GOT3 (cell line): ENCODE results near the gene PITPNC1.
"Not testable (repeated sequence)": the region's sequence is repeated elsewhere in the genome, so short reads cannot be mapped to it uniquely, and the experiment has no call there.

Source experiments
- DNase-seq: peaks from one replicate; lab custom pipeline; 2025; ENCODE audit warnings: mixed read lengths; lab: John Stamatoyannopoulos, UW

Gene PITPNC1

DNA sequence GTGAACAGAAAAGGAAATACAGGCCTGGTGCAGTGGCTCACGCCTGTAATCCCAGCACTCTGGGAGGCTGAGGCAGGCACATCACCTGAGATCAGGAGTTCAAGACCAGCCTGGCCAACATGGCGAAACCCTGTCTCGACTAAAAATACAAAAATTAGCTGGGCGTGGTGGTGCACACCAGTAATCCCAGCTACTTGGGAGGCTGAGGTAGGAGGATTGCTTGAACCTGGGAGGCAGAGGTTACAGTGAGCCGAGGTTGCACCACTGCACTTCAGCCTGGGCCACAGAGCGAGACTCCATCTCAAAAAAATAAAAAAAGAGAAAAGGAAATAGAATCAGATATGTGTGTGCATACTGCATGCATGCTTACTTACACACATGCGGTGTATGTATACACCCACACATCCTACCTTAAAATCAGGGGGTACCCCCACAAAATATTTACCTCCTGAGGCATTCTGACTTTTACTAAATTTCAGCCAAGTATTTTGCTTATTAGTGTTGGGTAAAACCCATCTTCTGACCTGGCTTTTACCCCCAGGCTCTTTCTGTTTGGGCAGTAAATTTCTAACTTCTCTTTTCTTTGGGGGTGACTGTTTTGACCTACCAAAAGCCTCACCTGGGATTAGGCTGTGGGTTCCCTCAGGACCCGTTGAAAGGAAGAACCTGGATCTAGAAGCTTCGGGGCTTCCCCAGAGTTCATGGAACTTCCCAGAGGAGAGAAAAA lies 201.8 kb downstream of the PITPNC1 start:
- DNase-seq: not testable (repeated sequence)

DNA sequence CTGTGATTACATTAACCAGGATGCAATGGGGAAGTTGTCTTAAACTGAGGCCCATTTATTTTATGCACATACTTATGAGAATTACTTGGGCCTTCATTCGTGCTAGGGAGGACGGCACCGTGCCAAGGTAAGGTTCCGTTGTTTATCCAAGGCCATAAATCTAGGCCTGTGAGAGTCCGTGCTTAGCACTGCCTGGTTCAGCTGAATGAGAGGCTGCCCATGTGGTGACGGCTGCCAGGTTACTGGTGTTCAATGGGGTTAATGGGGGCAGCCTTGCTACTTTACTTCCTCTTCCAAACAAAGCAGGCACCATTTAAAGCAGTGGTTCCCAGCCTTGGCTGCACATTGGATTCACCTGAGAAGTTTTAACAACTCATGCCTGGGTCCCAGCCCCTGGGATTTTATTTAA lies 205.6 kb downstream of the PITPNC1 start:
- DNase-seq: no peak

DNA sequence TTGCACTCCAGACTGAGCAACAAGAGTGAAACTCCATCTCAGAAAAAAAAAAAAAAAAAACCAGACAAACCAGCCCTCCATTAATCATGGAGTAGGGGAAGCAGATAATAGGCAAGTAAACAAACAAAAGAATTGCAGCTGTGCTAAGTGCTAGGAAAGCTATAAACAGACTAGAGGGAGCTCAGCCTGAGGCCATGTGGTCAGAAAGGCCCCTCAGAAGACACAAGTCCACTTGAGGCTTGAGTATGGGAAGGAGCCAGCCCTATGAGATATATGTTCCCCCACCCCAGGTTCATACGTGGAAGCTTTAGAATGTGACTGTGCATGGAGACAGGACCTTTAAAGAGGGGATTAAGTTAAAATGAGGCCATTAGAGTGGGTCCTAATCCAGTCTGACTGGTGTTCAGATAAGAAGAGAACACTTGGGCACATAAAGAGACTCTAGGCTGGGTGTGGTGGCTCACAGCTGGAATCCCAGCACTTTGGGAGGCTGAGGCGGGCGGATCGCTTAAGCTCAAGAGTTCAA lies 208.1 kb downstream of the PITPNC1 start:
- DNase-seq: no peak

DNA sequence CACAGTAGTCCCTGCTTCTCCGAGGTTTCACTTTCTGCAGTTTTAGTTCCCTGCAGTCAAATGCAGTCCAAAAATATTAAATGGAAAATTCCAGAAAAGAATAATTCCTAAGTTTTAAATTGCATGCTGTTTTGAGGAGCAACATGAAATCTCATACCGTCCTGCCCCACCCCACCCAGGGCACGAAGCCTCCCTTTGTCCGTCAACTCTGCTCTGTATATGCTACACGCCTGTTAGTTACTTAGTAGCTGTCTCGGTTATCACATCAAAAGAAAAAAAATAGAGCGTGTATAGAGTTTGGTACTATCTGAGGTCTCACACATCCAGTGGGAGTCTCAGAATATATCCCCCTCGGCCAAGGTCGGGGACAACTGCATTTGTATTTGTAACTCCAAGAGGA lies 211.2 kb downstream of the PITPNC1 start:
- DNase-seq: no peak

DNA sequence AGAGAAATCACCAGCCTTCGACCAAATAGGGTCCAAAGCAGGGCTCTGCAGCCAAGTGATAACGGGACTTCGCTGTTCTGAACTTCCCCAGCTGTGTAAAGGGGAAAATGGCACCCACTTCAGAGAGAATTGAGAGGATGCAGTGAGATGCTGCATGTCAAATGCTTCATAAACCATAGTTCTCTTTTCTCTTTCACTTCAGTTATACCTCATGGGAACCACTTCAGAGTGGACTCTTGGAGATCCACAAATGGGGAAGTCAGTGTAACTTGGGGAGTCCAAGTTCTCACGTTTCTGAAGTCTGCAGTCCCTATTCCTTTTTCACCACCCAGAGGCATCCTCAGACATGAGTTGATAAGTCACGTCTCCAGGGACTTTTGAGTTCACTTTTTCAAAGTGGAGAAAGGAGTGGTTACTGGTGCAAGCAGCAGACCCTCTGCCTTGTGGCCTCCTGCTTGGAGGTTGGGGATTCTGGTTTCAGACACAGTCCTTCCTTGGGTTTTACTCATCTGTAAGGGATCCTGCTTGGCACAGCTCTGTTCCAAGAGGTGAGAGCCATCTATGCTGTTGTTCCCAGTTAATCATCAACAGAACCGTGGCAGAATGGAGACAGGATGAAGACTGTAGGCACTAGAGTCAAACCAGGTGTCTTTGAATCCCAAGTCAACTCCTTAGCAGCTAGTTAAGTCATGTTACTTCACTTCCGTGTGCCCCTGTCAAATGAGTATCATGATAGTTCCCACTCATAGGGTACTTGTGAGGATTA lies 217.2 kb downstream of the PITPNC1 start:
- no peak for DNase-seq

DNA sequence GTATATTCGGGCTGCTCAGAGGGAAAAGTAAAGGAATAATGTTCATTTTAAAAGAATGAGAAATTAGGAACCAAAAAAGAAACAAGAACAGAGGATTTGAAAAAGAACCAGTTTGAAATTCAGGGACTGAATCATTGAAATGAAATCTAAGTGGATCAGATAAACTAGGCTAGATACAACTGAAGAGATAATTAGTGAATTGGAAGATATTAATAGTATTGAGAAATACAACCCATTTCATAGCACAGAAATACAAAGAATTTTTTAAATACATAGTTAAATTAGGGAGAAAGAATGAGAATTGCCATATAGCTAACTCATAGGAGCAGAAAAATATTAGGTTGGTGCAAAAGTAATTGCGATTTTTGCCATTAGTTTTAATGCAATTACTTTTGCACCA lies 223.3 kb downstream of the PITPNC1 start:
- no peak for DNase-seq

DNA sequence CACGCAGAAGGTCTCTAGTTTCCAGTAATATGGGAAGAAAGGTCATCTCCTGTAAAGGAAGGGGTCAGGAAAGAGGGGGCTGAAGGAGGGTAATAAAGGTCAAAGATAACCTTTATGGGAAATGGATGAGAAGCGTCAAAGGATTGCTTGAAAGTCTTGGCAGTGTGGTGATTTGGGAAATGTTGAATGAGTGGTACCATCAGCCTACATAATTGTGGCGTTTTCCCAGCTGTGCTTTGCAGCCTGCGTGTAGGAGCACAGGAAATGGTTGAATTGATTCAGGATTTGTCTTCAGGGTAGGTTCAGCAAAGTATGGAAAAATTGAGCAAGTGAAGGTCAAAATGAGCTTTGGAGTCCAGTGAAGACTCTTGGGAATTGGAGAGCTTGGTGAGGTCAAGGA lies 224.8 kb downstream of the PITPNC1 start:
- DNase-seq: no peak

DNA sequence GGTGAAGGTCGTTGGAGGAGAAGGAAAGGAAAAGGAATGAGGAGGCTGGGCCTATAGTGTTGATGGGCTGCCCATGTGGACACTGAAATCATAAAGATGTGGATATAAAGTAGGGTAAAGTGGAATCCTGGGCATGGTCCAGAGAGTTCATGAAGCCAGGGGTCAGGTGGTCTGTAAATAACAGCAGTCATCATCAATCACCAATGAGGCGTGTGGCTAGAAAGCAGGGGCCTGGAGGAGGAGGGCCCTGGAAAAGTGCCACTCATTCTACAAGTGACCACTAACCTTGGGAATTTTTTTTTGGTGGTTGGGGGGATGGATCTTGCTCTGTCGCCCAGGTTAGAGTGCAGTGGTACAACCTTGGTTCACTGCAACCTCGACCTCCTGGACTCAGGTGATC lies 225.4 kb downstream of the PITPNC1 start:
- no peak for DNase-seq

DNA sequence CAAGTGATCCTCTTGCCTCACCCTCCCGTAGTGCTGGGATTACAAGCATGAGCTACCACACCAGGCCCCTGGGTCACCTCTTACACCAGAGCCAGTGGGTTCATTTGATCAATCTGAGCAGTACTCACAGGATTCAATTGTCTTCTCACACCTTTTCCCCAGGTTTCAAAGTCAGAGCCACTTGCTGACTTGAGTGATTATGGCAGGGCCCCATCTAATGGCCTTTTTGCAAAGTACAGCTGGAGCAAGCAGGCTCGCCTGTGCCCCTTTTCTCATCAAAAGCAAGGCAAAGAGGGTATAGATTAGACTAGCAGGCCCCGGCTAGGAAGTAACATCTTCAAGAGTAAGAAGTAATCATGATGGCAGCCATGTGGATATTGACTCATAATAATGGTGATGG lies 225.9 kb downstream of the PITPNC1 start:
- no peak for DNase-seq

DNA sequence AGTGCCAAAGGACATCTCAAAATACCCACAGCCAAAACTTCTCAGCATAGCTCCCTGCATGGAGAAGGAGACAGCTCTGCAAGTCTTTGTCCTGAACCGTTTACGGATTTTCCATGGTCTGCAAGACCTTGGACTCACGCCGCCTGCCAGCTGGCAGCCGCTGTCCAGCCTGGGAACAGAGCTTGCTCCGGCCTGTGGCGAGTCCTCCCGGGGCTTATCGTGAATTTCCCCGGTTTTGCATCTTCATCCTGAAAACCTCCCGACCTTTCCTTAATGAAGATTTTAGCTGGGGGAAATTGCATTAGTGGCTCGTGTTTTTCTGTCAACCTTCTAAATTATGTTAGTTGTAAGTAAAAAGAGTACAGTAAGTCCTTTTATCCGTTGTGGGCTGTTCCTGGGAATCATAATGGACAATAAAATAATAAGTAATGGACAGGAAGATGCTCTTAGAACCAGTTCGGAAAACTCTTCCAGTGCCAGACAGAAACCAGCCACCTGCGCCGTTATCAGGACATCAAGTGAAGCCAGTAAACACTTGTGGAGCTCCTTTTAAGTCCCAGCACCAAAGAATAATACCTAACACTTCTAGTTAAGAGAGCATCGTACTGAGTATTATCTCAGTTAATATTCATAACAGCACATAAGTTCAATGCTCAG lies 228.3 kb downstream of the PITPNC1 start:
- DNase-seq: no peak

DNA sequence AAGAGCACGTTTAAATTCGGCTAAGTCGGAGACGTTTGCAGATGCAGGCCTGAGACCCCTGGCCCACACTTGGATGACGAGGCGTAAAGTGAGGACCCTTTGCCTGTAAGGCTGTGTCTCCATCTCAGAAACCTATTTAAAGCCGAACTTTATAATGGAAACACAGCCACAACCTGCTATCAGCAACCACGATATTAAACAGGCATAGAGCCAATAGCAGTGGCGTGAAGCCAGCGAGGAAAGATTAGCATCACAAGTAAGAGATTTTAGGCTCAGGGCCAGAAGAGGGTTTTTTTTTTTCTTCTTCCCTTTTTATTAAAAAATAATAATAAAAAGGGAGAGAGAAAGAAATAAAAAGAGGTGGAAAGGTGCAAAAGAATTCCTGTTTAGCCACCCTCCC lies 229.4 kb downstream of the PITPNC1 start:
- DNase-seq: no peak

DNA sequence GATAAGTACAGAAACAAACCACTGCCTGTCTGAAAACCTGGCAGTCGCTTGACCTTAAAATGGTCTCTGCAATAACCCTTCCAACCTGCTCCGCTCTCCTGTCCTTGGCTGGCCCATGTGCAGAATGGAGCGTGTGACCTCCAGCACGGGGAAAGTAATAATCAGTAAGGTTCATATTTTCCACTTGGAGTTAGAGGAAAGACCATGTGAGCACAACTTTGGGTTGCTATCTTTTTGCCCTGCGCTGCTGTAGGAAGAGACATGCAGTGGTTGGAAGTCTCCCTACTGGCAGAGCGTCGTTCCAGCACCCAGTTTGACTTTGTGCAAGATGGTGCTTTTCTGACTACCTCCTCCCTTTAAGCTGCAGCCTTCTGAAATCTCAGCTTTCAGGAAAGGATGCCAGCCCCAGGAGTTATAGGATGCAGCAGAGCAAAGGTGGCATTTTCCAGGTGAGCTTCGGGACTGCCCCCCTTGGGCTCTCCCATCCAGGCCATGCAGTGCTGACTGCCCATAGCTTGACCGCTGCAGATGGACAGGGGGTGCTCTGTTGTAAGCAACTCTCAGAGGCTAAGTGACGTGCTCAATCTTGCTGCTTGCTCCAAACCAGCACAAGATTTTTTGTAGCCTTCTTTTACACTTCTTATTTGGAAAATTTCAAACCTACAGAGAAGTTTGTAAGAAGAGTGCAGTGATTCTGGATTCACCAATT lies 230.0 kb downstream of the PITPNC1 start:
- no peak for DNase-seq

DNA sequence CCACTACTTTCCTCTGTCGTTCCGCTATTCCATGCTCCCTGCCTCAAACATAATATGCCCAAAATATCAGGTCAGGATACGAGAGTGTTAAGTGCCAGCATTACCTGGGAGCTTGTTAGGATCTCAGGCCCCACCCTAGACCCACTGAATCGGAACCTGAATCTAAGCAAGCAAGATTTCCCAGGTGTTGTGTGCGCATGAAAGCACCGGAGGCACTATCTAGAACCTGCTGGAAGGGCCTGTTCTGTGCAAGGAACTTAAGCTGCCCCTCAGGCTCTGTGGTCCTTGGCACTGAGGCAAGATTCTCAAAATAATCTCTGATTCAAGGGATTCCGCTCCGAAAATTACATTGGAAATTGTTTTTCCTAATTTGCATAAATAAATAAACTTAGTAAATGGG lies 233.0 kb downstream of the PITPNC1 start:
- no peak for DNase-seq

DNA sequence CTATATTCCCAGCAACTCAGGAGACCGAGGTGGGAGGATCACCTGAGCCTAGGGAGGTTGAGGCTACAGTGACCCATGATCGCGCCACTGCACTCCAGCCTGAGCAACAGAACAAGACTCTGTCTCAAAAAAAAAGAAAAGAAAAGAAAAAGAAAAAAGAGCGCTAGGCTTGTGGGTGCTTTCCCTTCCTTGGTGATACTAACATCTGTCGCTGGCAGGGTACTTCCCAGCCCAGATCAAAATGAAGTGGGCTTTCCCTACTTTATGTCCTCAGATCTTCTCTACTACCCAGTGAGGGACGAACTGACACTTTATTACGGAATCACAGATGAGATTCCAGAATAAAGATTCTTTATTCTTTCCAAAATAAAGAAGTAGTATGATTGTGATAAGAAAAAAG lies 236.9 kb downstream of the PITPNC1 start:
- no peak for DNase-seq

DNA sequence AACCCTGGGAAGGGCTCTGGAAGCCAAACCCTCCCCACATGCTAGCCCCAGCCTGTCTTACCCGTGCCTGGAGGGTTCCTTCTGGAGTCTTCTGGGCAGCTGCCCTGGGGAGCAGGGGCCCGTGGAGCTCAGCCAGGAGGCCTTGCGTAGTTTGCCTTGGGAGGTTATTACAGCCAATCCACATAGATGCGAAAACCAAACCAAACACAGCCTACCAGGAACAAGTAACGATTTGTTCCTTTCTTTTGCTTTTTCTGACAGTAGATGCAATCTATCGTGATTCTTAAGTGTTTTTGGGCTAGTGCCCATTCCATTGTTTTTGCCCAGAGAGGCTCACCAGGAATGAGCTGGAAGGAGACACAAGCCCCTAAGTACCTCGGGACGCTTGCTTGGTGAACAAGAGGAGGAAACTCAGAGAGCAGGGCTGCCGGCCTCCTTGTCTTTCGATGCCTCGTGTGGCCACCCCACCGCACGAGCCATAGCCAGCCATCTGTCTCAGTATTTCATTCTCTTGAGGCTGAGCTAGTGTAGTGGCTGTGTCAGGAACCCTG lies 238.0 kb downstream of the PITPNC1 start:
- DNase-seq: no peak

DNA sequence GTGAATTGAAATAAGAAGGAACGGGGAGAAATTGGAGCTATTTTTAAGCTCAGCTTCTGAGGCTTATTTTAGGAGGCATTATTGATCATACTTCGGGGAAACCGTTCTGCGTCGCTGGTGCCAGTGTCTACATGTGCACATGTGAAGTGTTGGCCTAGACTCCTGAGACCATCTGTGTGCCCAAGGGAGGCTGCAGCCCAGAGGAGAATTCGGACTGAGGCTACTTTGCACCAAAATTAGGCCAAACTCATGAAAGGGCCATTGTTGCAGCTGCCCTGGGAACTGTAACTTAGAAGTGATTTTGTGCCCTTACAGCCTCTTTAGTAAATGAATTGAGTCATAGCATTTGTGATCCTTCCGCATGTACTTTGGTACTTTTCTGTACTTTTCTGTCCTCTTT lies 238.7 kb downstream of the PITPNC1 start:
- no peak for DNase-seq

DNA sequence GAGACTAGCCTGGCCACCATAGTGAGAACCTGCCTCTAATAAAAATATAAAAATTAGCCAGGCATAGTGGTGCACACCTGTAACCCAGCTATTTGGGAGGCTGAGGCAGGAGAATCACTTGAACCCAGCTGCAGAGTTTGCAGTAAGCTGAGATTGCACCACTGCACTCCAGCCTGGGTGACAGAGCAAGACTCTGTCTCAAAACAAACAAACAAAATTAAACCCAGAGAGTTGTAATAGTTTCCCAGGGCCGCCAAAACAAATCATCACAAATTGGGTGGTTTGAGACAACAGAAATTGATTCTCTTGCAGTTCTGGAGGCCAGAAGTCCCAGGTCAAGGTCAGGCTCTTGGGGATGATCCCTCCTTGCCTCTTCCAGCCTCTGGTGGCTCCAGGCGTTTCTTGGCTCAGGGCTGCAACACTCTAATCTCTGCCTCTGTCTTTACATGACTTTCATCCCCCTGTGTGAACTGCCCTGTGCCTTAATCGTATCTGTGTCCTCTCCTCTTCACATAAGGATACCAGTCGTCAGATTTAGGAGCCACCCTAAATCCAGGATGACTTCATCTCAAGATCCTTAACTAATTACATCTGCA lies 240.3 kb downstream of the PITPNC1 start:
- no peak for DNase-seq

DNA sequence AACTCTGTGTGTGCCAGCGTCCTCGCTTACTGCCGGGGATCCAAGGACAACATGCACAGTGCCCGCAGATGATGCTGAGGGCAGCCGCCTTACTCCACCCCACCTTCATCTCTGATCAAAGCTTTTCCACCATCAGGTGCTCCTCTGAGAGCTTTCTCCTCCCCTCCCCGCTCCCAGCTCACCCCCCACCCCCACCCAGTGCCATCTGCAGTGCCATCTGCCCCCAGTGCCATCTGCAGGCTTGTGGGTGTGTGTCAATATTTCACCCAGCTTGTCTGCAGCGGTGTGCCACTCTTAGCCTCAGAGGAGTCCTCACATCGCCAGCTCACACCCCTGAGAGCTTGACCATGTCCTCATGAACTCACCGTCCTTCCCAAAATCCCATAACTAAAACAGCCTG lies 242.5 kb downstream of the PITPNC1 start:
- no peak for DNase-seq

DNA sequence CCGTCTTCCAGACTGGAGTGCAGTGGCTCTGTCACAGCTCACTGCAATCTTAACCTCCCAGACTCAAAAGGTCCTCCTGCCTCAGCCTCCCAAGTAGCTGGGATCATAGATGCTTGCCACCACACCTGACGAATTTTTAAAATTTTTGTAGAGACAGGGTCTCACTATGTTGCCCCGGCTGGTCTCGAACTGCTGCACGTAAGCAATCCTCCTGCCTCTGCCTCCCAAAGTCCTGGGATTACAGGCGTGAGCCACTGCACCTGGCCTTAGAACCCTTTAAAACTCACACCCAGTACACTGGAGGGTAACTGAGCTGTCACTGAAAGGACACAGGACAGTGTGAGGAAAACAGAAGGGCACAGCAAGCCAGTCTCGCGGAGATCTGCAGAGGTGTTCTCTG lies 243.0 kb downstream of the PITPNC1 start:
- no peak for DNase-seq

DNA sequence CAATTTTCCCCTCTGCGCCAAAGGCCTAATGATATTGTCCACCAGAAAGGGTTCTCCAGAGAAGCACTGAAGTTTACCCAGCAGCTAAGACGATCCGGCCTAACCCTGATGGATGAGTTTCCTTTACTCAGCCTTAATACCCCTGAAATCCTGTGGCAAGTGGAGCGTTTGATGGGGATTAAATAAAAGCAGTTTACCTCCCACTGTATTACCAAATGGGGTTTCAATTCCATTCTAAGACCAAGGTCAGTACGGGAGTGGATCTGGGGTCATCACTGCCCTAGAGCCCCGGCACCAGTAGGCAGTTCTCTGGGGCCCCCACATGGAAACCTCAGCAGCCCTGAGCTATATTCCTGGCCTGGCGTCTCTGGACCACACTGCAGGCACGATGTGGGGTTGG lies 243.6 kb downstream of the PITPNC1 start:
- no peak for DNase-seq

DNA sequence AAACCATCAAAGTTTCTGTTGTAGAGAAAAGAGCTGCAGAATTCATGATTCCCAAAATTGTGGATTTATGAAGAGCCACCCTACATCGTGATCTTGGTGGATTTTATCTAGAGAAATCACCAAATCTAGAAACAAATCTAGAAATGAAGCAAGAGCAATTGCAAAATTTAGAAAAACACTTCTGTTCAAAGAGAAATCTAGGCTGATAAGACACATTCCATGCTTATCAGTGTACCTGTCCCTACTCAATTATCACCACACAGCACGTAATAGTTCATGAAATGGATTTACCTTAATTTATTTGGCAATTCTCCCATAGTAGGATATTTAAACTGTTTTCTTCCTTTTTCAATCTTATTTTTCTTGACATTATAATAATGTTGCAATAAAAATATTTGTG lies 246.7 kb downstream of the PITPNC1 start:
- DNase-seq: no peak
